ENCODE results near the gene KIFC3.

The KIFC3 gene

DNA sequence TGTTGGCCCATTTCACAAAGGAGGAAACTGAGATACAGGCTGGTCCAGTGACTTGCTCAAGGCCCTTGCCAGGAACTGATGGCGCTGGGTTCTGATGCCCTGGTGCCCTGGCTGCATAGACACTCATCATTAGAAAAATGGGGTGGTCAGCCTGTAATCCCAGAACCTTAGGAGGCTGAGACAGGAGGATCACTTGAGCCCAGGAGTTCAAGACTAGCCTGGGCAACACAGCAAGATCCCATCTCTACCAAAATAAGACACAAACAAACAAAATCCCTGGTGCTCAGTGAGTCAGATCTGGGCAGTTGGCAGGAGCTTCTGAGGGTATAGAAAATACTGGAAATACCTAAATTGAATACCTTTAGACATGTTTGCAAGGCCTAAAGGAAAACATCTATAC, 41.1 kb upstream of the KIFC3 start:
- TF ChIP-seq TAF1 (IDR thresholded peaks at IDR 0.05; ENCODE audit: borderline replicate concordance, insufficient read depth, low read length): no peak
- TF ChIP-seq, protein P1, sequence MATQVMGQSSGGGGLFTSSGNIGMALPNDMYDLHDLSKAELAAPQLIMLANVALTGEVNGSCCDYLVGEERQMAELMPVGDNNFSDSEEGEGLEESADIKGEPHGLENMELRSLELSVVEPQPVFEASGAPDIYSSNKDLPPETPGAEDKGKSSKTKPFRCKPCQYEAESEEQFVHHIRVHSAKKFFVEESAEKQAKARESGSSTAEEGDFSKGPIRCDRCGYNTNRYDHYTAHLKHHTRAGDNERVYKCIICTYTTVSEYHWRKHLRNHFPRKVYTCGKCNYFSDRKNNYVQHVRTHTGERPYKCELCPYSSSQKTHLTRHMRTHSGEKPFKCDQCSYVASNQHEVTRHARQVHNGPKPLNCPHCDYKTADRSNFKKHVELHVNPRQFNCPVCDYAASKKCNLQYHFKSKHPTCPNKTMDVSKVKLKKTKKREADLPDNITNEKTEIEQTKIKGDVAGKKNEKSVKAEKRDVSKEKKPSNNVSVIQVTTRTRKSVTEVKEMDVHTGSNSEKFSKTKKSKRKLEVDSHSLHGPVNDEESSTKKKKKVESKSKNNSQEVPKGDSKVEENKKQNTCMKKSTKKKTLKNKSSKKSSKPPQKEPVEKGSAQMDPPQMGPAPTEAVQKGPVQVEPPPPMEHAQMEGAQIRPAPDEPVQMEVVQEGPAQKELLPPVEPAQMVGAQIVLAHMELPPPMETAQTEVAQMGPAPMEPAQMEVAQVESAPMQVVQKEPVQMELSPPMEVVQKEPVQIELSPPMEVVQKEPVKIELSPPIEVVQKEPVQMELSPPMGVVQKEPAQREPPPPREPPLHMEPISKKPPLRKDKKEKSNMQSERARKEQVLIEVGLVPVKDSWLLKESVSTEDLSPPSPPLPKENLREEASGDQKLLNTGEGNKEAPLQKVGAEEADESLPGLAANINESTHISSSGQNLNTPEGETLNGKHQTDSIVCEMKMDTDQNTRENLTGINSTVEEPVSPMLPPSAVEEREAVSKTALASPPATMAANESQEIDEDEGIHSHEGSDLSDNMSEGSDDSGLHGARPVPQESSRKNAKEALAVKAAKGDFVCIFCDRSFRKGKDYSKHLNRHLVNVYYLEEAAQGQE (IDR thresholded peaks at IDR 0.05; ENCODE audit: insufficient read depth in 1 of 2, low read depth in 2 of 2, low read length in 2 of 2): no peak
- no peak for TF ChIP-seq SIN3A (IDR thresholded peaks at IDR 0.05; ENCODE audit: borderline replicate concordance, insufficient read depth, low read length)
- no peak for TF ChIP-seq POLR2AphosphoS5 (IDR thresholded peaks at IDR 0.05; ENCODE audit: low read depth, low read length)
- no peak for TF ChIP-seq FOXP2 (optimal IDR thresholded peaks at IDR 0.05; ENCODE audit: borderline replicate concordance, extremely low read depth, extremely low read length, insufficient read depth)

DNA sequence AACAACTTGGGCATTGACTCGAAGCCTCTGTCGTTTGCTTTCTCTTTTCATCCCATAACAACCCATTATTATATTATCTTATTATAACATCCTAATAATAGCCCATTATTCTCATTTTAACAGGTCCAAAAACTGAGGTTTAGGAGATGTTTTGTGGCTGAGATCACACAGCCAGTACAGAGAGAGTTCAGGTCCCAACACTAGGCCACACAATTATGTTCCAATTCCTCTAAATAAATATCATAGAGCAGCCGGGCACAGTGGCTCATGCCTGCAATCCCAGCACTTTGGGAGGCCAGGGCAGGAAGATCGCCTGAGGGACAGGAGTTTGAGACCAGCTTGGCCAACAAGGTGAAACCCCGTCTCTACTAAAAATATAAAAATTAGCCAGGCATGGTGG, 40.3 kb upstream of the KIFC3 start:
- TF ChIP-seq SIN3A (IDR thresholded peaks at IDR 0.05; ENCODE audit: borderline replicate concordance, insufficient read depth, low read length): no peak
- no peak for TF ChIP-seq FOXP2 (optimal IDR thresholded peaks at IDR 0.05; ENCODE audit: borderline replicate concordance, extremely low read depth, extremely low read length, insufficient read depth)
- TF ChIP-seq TAF1 (IDR thresholded peaks at IDR 0.05; ENCODE audit: borderline replicate concordance, insufficient read depth, low read length): no peak
- no peak for TF ChIP-seq POLR2AphosphoS5 (IDR thresholded peaks at IDR 0.05; ENCODE audit: low read depth, low read length)
- TF ChIP-seq, protein P1 (IDR thresholded peaks at IDR 0.05; ENCODE audit: insufficient read depth in 1 of 2, low read depth in 2 of 2, low read length in 2 of 2): no peak

DNA sequence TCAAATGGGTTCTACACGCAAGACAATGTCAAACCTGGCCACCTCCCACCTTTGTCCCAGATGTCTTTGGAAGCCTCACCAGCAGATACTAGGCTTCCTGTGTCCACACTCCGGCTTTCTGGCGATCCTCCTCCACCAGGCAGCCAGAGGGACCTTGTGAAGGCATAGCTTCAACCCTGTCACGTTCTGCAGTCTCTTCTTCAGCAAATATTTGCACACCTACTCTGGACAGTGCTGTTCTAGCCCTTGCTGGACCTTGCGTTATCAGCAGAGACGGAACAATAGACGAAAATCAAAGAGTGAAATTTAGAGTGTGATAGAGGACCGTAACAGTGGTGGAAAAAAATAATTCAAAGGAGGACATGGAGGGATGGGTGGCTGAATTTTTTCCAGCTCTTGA, 38.5 kb upstream of the KIFC3 start:
- TF ChIP-seq TAF1 (IDR thresholded peaks at IDR 0.05; ENCODE audit: borderline replicate concordance, insufficient read depth, low read length): no peak
- TF ChIP-seq FOXP2 (optimal IDR thresholded peaks at IDR 0.05; ENCODE audit: borderline replicate concordance, extremely low read depth, extremely low read length, insufficient read depth): no peak
- no peak for TF ChIP-seq SIN3A (IDR thresholded peaks at IDR 0.05; ENCODE audit: borderline replicate concordance, insufficient read depth, low read length)

DNA sequence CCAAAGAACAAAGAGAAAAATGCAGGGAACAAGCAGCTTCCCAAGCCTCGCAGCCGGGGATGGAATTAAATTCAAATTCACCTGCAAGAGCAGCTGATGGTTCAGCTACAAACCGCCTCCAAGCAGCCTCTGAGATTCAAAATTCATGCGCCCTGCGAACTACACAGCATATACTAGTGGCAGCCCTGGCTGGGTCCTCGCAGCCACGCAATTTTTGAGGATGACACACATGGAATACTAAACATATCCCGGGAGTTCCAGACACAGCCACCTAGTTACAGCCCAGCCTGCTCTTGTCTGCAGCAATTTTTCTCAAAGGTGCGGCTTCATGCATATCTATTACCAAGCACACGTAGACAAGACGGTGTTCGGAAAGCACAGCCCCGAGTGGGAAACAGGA, 35.9 kb upstream of the KIFC3 start:
- TF ChIP-seq, protein P1 (IDR thresholded peaks at IDR 0.05; ENCODE audit: insufficient read depth in 1 of 2, low read depth in 2 of 2, low read length in 2 of 2): no peak
- TF ChIP-seq TAF1 (IDR thresholded peaks at IDR 0.05; ENCODE audit: borderline replicate concordance, insufficient read depth, low read length): no peak
- no peak for TF ChIP-seq FOXP2 (optimal IDR thresholded peaks at IDR 0.05; ENCODE audit: borderline replicate concordance, extremely low read depth, extremely low read length, insufficient read depth)
- TF ChIP-seq POLR2AphosphoS5 (IDR thresholded peaks at IDR 0.05; ENCODE audit: low read depth, low read length): no peak
- TF ChIP-seq SIN3A (IDR thresholded peaks at IDR 0.05; ENCODE audit: borderline replicate concordance, insufficient read depth, low read length): no peak

DNA sequence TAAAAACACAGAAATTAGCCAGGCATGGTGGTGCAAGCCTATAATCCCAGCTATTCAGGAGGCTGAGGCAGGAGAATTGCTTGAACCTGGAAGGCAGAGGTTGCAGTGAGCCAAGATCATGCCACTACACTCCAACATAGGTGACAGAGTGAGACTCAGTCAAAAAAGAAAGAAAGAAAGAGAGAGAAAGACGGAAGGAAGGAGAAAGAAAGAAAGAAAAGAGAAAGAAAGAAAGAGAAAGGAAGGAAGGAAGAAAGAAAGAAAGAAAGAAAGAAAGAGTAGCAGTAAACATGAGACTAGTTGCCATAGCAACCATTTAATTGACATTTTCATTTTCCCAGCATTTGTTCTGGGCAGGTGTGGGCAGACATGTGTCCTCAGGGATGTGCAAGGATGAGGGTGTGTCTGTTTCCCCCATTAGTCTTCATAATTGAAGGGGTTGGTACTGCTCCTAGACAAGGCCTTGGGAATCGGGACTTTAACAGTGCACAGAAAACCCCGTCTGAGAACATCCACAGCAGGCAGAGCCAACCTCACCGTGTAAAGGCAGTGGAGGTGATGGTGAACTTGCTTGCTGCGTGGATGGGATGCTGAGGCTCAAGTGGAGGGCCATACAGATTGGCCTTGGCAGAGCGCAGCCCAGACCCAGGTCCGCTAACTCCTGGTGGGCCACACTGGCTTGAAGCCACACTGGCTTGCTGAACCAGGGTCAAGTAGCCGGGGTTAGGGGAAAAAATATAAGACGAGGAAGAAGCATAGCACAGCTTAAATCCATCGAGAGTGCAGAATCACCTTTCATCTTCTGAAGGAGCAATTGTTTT, 35.2 kb upstream of the KIFC3 start:
- TF ChIP-seq SIN3A (IDR thresholded peaks at IDR 0.05; ENCODE audit: borderline replicate concordance, insufficient read depth, low read length) (no peak), FOXP2 (optimal IDR thresholded peaks at IDR 0.05; ENCODE audit: borderline replicate concordance, extremely low read depth, extremely low read length, insufficient read depth) (no peak), TAF1 (IDR thresholded peaks at IDR 0.05; ENCODE audit: borderline replicate concordance, insufficient read depth, low read length) (no peak), POLR2AphosphoS5 (IDR thresholded peaks at IDR 0.05; ENCODE audit: low read depth, low read length) (no peak)
- TF ChIP-seq, protein P1 (IDR thresholded peaks at IDR 0.05; ENCODE audit: insufficient read depth in 1 of 2, low read depth in 2 of 2, low read length in 2 of 2): no peak

All from PFSK-1 (cell line).